Right atrium auricular region (tissue), 2 donors: ENCODE data around the gene PCTP. TPM values are rescaled to one million over a fixed set of nuclear protein-coding genes. Genes with fewer than 3 reads are reported as not detected.

Experiments used
- DNase-seq: peaks from one replicate; pipeline ENCODE4 v3.0.0-alpha.2; 2019; ENCODE audit warnings: low spot score
- H3K27ac ChIP-seq, 2 donors: fragments of 200-600 bp; sonication (generic); 1 replicate in 1 of 2; 2 replicates in 1 of 2; pipeline ENCODE4 v1.5.1; 2016 to 2019
- H3K27me3 ChIP-seq, 2 donors: fragments of 200-600 bp; sonication (generic); one replicate each; pipeline versions ENCODE4 v1.5.1 to v1.6.0; 2017 to 2019
- H3K36me3 ChIP-seq: fragments of 200-600 bp; sonication (generic); one replicate; pipeline ENCODE4 v1.5.1; 2016
- H3K4me1 ChIP-seq, 2 donors: fragments of 200-600 bp; sonication (generic); one replicate each; pipeline versions ENCODE4 v1.5.1 to v1.6.0; 2017 to 2019
- H3K4me3 ChIP-seq, 2 donors: fragments of 200-600 bp; sonication (generic); 1 replicate in 1 of 2; 2 replicates in 1 of 2; pipeline ENCODE4 v1.5.1; 2017 to 2019; ENCODE audit warnings: mild to moderate bottlenecking in 1 of 2, moderate library complexity in 1 of 2
- H3K9me3 ChIP-seq, 2 donors: fragments of 200-600 bp; sonication (generic); one replicate each; pipeline ENCODE4 v1.5.1; 2019
- total RNA-seq, 2 donors: library from RNA; depleted of rRNA; stranded (reverse); fragments of >200 nt; gene quantifications; one replicate each; pipeline ENCODE4 v1.1.0, GENCODE V29; 2016
- TF ChIP-seq, protein P1 (sequence below), 2 donors: fragments of 200-600 bp; sonication (generic); IDR thresholded peaks; one replicate each; pipeline ENCODE4 v1.5.1; 2019; ENCODE audit warnings: antibody characterized with exemption in 2 of 2

PCTP gene
- total RNA-seq, 2 donors from 2014 or later: 15.1 to 27.0 TPM

DNA sequence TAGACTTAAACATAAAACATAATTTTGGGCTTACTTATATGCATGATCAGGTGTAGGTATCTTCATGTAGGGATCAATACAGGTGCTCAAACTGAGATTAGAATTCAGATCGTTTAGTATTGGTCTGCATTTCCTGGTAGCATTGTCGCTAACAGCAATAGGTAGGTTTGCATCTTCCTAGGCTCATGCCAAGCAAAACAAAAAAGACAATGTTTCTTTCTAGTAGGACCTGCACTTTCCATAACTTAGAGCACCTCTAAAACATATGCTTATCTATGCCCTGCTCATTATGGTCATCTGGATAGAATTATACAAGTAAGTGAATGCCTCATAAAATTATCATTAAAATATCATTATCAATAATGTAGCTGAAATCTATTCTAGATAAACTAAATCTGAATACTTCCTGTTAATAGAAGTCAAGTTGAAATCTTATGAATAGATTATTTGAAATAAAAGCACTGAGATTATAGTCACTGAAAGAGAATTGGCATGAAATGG lies 26.7 kb downstream of the PCTP start:
- no peak overlapping the region for H3K27ac ChIP-seq
- no peak for DNase-seq
- H3K27me3 ChIP-seq: no peaks in the 10 kb centered on the region
- no peaks in the 10 kb centered on the region for H3K9me3 ChIP-seq
- H3K4me3 ChIP-seq: no peak overlapping the region
- TF ChIP-seq, protein P1, sequence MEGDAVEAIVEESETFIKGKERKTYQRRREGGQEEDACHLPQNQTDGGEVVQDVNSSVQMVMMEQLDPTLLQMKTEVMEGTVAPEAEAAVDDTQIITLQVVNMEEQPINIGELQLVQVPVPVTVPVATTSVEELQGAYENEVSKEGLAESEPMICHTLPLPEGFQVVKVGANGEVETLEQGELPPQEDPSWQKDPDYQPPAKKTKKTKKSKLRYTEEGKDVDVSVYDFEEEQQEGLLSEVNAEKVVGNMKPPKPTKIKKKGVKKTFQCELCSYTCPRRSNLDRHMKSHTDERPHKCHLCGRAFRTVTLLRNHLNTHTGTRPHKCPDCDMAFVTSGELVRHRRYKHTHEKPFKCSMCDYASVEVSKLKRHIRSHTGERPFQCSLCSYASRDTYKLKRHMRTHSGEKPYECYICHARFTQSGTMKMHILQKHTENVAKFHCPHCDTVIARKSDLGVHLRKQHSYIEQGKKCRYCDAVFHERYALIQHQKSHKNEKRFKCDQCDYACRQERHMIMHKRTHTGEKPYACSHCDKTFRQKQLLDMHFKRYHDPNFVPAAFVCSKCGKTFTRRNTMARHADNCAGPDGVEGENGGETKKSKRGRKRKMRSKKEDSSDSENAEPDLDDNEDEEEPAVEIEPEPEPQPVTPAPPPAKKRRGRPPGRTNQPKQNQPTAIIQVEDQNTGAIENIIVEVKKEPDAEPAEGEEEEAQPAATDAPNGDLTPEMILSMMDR (IDR thresholded peaks at IDR 0.05): no peak
- H3K36me3 ChIP-seq: peaks cover 41% of the 10 kb centered on the region
- H3K4me1 ChIP-seq: no peaks in the 10 kb centered on the region

DNA sequence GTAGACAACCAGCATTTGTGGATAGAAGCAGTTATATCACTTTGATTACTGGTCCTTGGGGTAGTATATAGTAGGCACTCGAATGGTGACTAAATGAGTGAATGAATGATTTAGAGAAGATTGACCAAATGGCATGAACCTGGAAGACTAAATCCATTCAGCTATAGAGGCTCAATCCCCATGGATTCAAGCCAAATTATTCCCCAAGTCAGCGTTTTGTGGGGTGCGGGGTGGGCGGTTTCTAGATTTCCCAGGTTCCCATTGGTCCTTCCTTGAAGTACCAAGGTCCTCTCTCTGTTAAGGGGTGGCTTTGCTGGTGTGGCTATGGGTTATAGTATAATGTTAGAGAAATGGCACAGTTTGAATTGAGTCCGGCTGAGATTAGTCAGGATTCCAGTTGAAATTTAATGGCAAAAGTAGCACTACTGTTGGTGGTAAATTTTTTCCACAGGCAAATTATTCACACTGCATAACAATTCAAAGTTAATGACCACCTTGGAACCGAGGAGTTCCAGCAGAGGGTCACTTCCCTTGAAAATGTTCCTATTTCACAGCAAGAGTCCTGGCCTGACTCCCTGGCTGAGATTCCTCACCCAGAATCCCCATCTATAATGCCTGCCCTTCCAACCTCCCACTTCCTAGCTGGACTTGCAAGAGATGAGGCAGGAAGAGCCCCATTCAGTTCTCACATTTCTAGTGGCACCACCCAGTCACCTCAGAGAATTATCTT lies 27.7 kb downstream of the PCTP start:
- H3K27ac ChIP-seq: no peak overlapping the region
- H3K27me3 ChIP-seq: no peaks in the 10 kb centered on the region
- no peak for DNase-seq
- no peak overlapping the region for H3K4me3 ChIP-seq
- H3K4me1 ChIP-seq: peaks cover 0 to 6% of the 10 kb centered on the region in 2 donors
- TF ChIP-seq, protein P1 (IDR thresholded peaks at IDR 0.05): no peak
- H3K36me3 ChIP-seq: peaks cover 33% of the 10 kb centered on the region
- no peaks in the 10 kb centered on the region for H3K9me3 ChIP-seq

DNA sequence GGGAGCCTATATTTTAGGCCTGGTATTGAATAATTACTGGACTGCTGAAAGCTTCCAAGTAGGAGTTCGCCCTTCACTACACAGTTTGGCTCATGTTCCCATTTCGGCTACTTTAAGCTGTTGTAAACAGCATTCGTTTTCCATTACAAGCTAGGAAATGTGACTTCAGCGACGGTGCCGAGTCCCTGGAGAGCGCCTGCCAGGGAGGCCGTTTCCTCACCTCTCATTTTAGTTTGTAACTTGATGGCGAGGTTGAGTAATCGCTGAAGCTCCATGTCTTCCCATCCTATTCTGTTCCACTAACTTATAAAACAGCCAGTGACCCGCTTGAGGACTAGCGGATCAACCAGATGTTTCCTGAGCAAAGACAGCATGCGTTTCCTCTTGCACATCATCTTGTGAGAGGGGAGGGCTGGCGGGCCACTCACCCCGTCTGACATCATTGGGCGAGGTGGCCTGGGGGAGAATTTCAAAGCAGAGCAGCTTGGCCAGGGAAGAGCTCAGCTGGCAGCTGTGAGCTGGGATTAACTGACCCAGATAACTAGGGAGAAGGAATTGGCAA lies 32.9 kb downstream of the PCTP start:
- Histone ChIP-seq H3K4me3 (no peak overlapping the region), H3K36me3 (no peaks in the 10 kb centered on the region), H3K27me3 (no peaks in the 10 kb centered on the region), H3K27ac (peak overlapping the region; percentile 38 to 64), H3K9me3 (no peaks in the 10 kb centered on the region), H3K4me1 (peaks cover 0 to 18% of the 10 kb centered on the region in 2 donors)
- TF ChIP-seq, protein P1 (IDR thresholded peaks at IDR 0.05): no peak
- DNase-seq: peak; percentile 82

DNA sequence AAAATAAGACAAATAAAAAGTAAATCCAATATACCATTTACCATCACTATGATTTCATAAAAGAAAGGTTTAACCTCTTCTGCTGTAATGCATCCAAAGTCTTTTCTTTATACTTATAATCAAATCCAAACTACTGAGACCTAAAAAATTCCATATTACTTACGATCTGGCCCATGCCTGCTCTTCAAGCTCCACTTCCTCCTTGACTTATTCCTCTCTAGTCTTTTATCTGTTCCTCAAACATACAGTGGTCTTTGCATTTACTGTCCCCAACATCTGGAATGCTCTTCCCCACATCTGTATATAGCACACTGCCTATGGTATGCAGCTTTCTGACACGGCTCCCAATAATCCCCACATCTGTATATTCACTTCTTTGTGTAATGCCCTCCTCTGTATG lies 33.8 kb downstream of the PCTP start:
- Histone ChIP-seq H3K9me3 (no peaks in the 10 kb centered on the region), H3K27ac (peak overlapping the region in 1 of 2 donors; percentile 64), H3K4me3 (no peak overlapping the region), H3K36me3 (no peaks in the 10 kb centered on the region), H3K27me3 (no peaks in the 10 kb centered on the region), H3K4me1 (peaks cover 0 to 18% of the 10 kb centered on the region in 2 donors)
- TF ChIP-seq, protein P1 (IDR thresholded peaks at IDR 0.05): no peak
- DNase-seq: no peak

DNA sequence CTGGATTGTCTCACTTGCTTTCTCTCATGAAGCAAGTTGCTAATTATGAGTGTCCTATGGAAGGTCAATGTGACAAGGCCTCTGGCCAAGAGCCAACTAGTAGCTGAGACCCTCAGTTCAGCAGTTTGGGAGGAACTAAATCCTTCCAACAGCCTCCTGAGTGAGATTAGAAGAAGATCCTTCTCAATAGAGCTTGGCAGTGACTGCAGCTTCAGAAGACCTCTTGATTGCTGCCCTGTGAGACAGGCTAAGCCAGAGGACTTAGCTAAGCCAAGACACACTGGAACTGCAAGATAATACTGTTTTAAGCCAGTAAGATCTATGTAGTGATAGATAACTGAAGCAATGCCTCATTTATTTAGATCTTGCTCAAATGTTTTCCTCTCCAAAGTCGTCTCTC lies 34.3 kb downstream of the PCTP start:
- H3K27ac ChIP-seq: peak overlapping the region in 1 of 2 donors; percentile 64

More for the DNA sequence above, 34.3 kb downstream of the PCTP start:
- Histone ChIP-seq H3K36me3 (no peaks in the 10 kb centered on the region), H3K9me3 (no peaks in the 10 kb centered on the region), H3K4me1 (peaks cover 0 to 18% of the 10 kb centered on the region in 2 donors), H3K4me3 (no peak overlapping the region), H3K27me3 (no peaks in the 10 kb centered on the region)
- TF ChIP-seq, protein P1 (IDR thresholded peaks at IDR 0.05): no peak
- no peak for DNase-seq
